ENCODE measurements around the gene FAM114A1.

FAM114A1 gene

DNA sequence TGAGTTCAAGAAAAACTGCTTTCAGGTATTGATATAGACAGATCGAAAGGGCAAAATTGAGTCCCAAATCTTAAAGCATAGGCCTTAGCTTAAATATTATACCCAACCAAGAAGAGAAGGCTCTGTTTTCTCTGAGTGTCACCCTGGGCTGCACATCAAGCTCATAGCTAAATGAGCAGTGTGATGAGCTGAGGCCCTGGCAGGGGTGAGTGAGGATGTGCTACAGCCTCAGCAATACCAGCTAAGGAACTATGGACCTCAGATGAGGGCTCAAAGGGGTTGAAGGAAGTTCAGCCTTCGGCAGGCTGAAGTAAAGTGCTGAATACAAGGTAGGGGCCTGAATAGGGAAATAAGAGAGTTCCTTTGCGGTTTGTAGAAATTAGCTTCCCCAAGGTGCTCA is 79.3 kb downstream of the FAM114A1 start:
- Histone ChIP-seq H3K27me3 (replicated peaks; ENCODE audit: control insufficient read depth, insufficient read depth, low read length) (no peaks in the 10 kb centered on the region), H3K36me3 (ENCODE audit: control insufficient read depth, insufficient read depth, low read length) (no peaks in the 10 kb centered on the region), H3K4me3 (replicated peaks; ENCODE audit: low read depth, low read length) (no peak overlapping the region)
- TF ChIP-seq, protein P1, sequence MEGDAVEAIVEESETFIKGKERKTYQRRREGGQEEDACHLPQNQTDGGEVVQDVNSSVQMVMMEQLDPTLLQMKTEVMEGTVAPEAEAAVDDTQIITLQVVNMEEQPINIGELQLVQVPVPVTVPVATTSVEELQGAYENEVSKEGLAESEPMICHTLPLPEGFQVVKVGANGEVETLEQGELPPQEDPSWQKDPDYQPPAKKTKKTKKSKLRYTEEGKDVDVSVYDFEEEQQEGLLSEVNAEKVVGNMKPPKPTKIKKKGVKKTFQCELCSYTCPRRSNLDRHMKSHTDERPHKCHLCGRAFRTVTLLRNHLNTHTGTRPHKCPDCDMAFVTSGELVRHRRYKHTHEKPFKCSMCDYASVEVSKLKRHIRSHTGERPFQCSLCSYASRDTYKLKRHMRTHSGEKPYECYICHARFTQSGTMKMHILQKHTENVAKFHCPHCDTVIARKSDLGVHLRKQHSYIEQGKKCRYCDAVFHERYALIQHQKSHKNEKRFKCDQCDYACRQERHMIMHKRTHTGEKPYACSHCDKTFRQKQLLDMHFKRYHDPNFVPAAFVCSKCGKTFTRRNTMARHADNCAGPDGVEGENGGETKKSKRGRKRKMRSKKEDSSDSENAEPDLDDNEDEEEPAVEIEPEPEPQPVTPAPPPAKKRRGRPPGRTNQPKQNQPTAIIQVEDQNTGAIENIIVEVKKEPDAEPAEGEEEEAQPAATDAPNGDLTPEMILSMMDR (IDR thresholded peaks at IDR 0.05; ENCODE audit: insufficient read depth, low read length, poor library complexity, severe bottlenecking): no peak
- DNase-seq (ENCODE audit: extremely low read depth, insufficient read length): no peak

DNA sequence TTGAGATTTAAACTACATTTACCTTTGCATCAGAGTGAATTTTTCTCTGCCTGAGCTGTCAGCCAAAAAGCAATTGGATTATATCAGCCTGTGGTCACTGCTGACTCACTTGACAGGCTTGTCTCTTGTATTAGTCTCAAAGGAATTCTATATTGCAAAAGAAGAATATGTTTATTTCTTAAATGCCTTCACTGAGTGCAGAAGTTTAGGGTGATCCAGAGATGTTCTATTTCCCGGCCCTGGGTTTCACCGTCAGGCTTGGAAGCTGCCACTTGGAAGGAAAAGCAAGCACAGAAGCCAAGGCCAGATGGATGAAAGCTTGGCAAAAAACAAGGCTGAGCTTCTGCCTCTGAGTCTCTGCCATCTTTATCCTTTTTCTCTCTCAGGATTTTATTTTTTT is 80.9 kb downstream of the FAM114A1 start:
- Histone ChIP-seq H3K27me3 (replicated peaks; ENCODE audit: control insufficient read depth, insufficient read depth, low read length) (no peaks in the 10 kb centered on the region), H3K36me3 (ENCODE audit: control insufficient read depth, insufficient read depth, low read length) (no peaks in the 10 kb centered on the region), H3K4me3 (replicated peaks; ENCODE audit: low read depth, low read length) (no peak overlapping the region)
- no peak for DNase-seq (ENCODE audit: extremely low read depth, insufficient read length)
- TF ChIP-seq, protein P1 (IDR thresholded peaks at IDR 0.05; ENCODE audit: insufficient read depth, low read length, poor library complexity, severe bottlenecking): no peak

DNA sequence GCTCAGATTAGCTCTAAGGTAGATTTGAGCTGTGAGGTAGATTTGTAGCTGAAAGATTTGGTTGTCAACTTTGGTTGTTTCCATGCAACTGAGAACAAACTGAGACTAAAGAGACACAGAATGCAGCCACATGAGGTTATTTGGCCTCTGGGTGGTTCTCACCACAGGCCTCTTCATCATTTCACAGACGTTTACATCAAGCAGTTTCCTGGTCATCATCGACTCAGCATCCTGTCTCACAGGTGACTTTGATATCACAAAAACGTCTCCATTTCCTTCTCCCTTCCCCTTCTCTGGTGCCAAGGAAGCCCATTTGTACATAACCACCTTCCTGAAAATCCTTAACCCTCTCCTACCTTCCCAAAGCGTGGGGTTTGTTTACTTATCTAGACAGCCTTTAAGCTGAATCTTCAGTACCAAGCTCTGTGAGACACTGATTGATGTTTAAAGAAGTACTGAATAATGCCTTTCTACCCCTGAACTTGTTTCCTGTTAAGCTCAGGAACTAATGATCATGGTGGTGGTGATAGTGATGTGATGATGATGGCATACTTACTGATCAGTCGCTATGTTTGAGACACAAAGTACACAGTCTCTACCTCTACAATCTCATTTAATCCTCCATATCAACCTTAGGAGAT is 81.9 kb downstream of the FAM114A1 start:
- no peak for DNase-seq (ENCODE audit: extremely low read depth, insufficient read length)
- Histone ChIP-seq H3K27me3 (replicated peaks; ENCODE audit: control insufficient read depth, insufficient read depth, low read length) (no peaks in the 10 kb centered on the region), H3K36me3 (ENCODE audit: control insufficient read depth, insufficient read depth, low read length) (no peaks in the 10 kb centered on the region), H3K4me3 (replicated peaks; ENCODE audit: low read depth, low read length) (no peak overlapping the region)
- TF ChIP-seq, protein P1 (IDR thresholded peaks at IDR 0.05; ENCODE audit: insufficient read depth, low read length, poor library complexity, severe bottlenecking): no peak

DNA sequence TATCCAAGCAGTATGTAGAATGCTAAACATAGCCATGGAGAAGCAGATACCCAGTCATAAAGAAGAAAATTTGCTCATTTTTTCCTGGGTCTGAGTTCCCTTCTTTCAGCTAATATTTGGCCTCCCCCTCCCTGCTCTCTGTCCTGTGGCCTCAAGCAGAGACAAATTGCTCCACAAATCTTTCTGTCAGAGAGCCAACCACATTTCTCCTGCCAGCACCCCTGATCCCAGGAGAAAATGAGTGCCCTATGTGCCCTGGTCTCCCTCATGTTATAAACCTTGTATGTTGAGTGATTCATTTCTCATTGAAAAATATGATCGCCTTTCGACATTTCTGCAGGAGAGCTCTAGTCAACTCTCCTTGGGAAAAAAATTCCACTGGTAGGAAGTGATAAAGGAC is 82.6 kb downstream of the FAM114A1 start:
- Histone ChIP-seq H3K27me3 (replicated peaks; ENCODE audit: control insufficient read depth, insufficient read depth, low read length) (no peaks in the 10 kb centered on the region), H3K36me3 (ENCODE audit: control insufficient read depth, insufficient read depth, low read length) (no peaks in the 10 kb centered on the region), H3K4me3 (replicated peaks; ENCODE audit: low read depth, low read length) (no peak overlapping the region)
- DNase-seq (ENCODE audit: extremely low read depth, insufficient read length): no peak
- TF ChIP-seq, protein P1 (IDR thresholded peaks at IDR 0.05; ENCODE audit: insufficient read depth, low read length, poor library complexity, severe bottlenecking): no peak

DNA sequence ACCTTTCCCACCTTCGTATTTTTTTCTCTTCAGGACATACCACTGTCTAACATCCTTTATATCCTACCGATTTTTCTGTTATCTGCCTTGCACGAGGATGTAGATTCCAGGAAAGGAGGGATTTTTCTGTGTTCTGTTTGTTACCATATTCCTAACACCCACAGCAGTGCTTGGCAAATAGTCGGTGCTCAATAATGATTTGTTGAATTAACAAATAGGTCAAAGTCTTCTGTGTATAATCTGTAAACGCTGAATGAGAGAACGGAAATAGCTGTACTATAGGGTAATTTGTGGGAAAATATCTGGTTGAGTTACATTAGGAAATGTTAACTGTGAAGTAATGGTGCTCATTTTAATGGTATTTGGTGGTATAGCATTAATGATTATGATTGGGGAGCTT is 83.1 kb downstream of the FAM114A1 start:
- Histone ChIP-seq H3K36me3 (ENCODE audit: control insufficient read depth, insufficient read depth, low read length) (no peaks in the 10 kb centered on the region), H3K4me3 (replicated peaks; ENCODE audit: low read depth, low read length) (no peak overlapping the region), H3K27me3 (replicated peaks; ENCODE audit: control insufficient read depth, insufficient read depth, low read length) (no peaks in the 10 kb centered on the region)
- TF ChIP-seq, protein P1 (IDR thresholded peaks at IDR 0.05; ENCODE audit: insufficient read depth, low read length, poor library complexity, severe bottlenecking): no peak
- DNase-seq (ENCODE audit: extremely low read depth, insufficient read length): no peak

DNA sequence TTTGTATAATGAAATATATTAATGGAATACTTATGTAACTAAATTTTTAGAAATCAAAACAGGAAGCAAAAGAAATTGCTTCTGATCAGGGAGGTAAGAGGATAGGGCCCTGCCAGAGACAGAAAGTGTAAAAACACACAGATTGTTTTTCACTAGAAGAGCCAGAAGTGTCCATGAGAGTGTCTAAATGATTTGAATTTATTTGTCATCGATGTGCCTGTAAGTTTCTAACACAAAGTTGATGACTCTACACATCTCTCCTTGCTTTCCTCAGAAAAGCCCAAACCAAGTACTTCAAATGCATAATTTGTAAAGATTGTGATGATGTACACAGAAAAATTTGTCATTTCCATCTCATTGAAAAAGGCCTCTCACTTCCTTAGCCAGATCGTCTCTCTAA is 84.0 kb downstream of the FAM114A1 start:
- TF ChIP-seq, protein P1 (IDR thresholded peaks at IDR 0.05; ENCODE audit: insufficient read depth, low read length, poor library complexity, severe bottlenecking): no peak
- no peaks in the 10 kb centered on the region for H3K27me3 ChIP-seq (replicated peaks; ENCODE audit: control insufficient read depth, insufficient read depth, low read length)
- H3K4me3 ChIP-seq (replicated peaks; ENCODE audit: low read depth, low read length): no peak overlapping the region
- DNase-seq (ENCODE audit: extremely low read depth, insufficient read length): no peak
- no peaks in the 10 kb centered on the region for H3K36me3 ChIP-seq (ENCODE audit: control insufficient read depth, insufficient read depth, low read length)

All from GM06990 (cell line).